ENCODE data around the gene USP8. TPM values are rescaled to one million over a fixed set of nuclear protein-coding genes. Genes with fewer than 3 reads are reported as not detected.

Gene USP8
- total and polyA plus RNA-seq, 7 donors, result 22.2 to 59.2 (median 49.6) TPM

- H3K36me3 ChIP-seq, result peaks cover 0 to 43% (median 5%) of the 10 kb centered on the region in 4 donors
- H3K4me1 ChIP-seq, result no peaks in the 10 kb centered on the region
- H3K27me3 ChIP-seq, result no peaks in the 10 kb centered on the region
- no peak for TF ChIP-seq POLR2AphosphoS5 (IDR thresholded peaks at IDR 0.05)
- TF ChIP-seq CTCF (IDR thresholded peaks at IDR 0.05), result no peak
- no peak for TF ChIP-seq POLR2A (IDR thresholded peaks at IDR 0.05)
- no peak for TF ChIP-seq EP300 (IDR thresholded peaks at IDR 0.05)
- H3K4me3 ChIP-seq, result no peak overlapping the region
- H3K27ac ChIP-seq, result no peak overlapping the region
- intact Hi-C loops (cut with DNase I), result no loop called here
- 96 to 97% methylated on average over 8 of the region's 8 CpGs for WGBS, 2 donors
- no peaks in the 10 kb centered on the region for H3K9me3 ChIP-seq
- no peak for DNase-seq
Measured at GRCh38 chr15:50438251-50438650, 14.0 kb downstream of the USP8 start.

- Histone ChIP-seq H3K4me3 (no peak overlapping the region), H3K9me3 (no peaks in the 10 kb centered on the region), H3K36me3 (peaks cover 0 to 60% (median 8%) of the 10 kb centered on the region in 4 donors), H3K4me1 (no peaks in the 10 kb centered on the region), H3K27me3 (no peaks in the 10 kb centered on the region), H3K27ac (no peak overlapping the region)
- DNase-seq, result no peak
- TF ChIP-seq POLR2AphosphoS5 (IDR thresholded peaks at IDR 0.05) (no peak), CTCF (IDR thresholded peaks at IDR 0.05) (no peak), POLR2A (IDR thresholded peaks at IDR 0.05) (no peak), EP300 (IDR thresholded peaks at IDR 0.05) (no peak)
- intact Hi-C loops (cut with DNase I), result no loop called here
- WGBS, 2 donors, result 97 to 98% methylated on average over 5 of the region's 5 CpGs
Measured at GRCh38 chr15:50440932-50441331, 16.7 kb downstream of the USP8 start.

GRCh38 chr15:50452927-50453326 is 28.7 kb downstream of the USP8 start:
- TF ChIP-seq EP300 (IDR thresholded peaks at IDR 0.05) (no peak), POLR2AphosphoS5 (IDR thresholded peaks at IDR 0.05) (no peak), POLR2A (IDR thresholded peaks at IDR 0.05) (no peak), CTCF (IDR thresholded peaks at IDR 0.05) (no peak)
- Histone ChIP-seq H3K9me3 (no peaks in the 10 kb centered on the region), H3K27ac (no peak overlapping the region), H3K4me1 (no peaks in the 10 kb centered on the region), H3K4me3 (no peak overlapping the region), H3K27me3 (no peaks in the 10 kb centered on the region), H3K36me3 (peaks cover 0 to 49% (median 9%) of the 10 kb centered on the region in 4 donors)
- no peak for DNase-seq
- intact Hi-C loops (cut with DNase I), result no loop called here

- intact Hi-C loops (cut with DNase I), result no loop called here
- WGBS, 2 donors, result 88 to 93% methylated on average over 7 of the region's 7 CpGs
- Histone ChIP-seq H3K4me3 (no peak overlapping the region), H3K36me3 (peaks cover 0 to 72% (median 13%) of the 10 kb centered on the region in 4 donors), H3K9me3 (no peaks in the 10 kb centered on the region), H3K27ac (no peak overlapping the region), H3K4me1 (no peaks in the 10 kb centered on the region), H3K27me3 (no peaks in the 10 kb centered on the region)
- no peak for DNase-seq
- TF ChIP-seq EP300 (IDR thresholded peaks at IDR 0.05), result no peak
- TF ChIP-seq CTCF (IDR thresholded peaks at IDR 0.05), result no peak
- TF ChIP-seq POLR2AphosphoS5 (IDR thresholded peaks at IDR 0.05), result no peak
- no peak for TF ChIP-seq POLR2A (IDR thresholded peaks at IDR 0.05)
Measured at GRCh38 chr15:50458348-50459112, 34.3 kb downstream of the USP8 start.
